Small intestine (tissue), 7 donors: ENCODE results near the gene CRYBG2. TPM values are rescaled to one million over a fixed set of nuclear protein-coding genes. Genes with fewer than 3 reads are reported as not detected.
A peak's percentile ranks its signal among the peaks of the same experiment; 100 is the strongest.

Experiments used
- DNase-seq, 2 donors: peaks; one replicate each; pipeline versions ENCODE4 v3.0.0 to v3.0.0-alpha.2; 2013
- FAIRE-seq: peaks from 2 replicates; lab custom pipeline; 2012; peaks lifted over from hg19 to GRCh38; lab: Jason Lieb, UNC
- H3K27ac ChIP-seq, 3 donors: one replicate each; pipeline ENCODE4 v1.5.1; 2013; ENCODE audit warnings: low read length in 2 of 3, mild to moderate bottlenecking in 2 of 3, control low read depth in 1 of 3, inconsistent platforms in 1 of 3, low read depth in 1 of 3, moderate library complexity in 1 of 3
- H3K27me3 ChIP-seq, 3 donors: one replicate each; pipeline ENCODE4 v1.6.1; 2013; ENCODE audit warnings: low read length in 3 of 3, inconsistent platforms in 1 of 3; ENCODE audit not compliant: control insufficient read depth in 3 of 3, insufficient read depth in 3 of 3
- H3K36me3 ChIP-seq, 3 donors: one replicate each; pipeline ENCODE4 v1.6.1; 2013; ENCODE audit warnings: low read length in 3 of 3, inconsistent platforms in 1 of 3, low read depth in 1 of 3, mild to moderate bottlenecking in 1 of 3, moderate library complexity in 1 of 3; ENCODE audit not compliant: control insufficient read depth in 3 of 3, insufficient read depth in 2 of 3
- H3K4me1 ChIP-seq, 3 donors: one replicate each; pipeline ENCODE4 v1.6.1; 2013; ENCODE audit warnings: low read length in 2 of 3, inconsistent platforms in 1 of 3, low read depth in 1 of 3, mild to moderate bottlenecking in 1 of 3, moderate library complexity in 1 of 3; ENCODE audit not compliant: control insufficient read depth in 3 of 3, insufficient read depth in 2 of 3
- H3K4me3 ChIP-seq, 3 donors: one replicate each; pipeline ENCODE4 v1.5.1; 2013; ENCODE audit warnings: low read length in 3 of 3, control low read depth in 1 of 3, inconsistent platforms in 1 of 3, low read depth in 1 of 3, mild to moderate bottlenecking in 1 of 3, moderate library complexity in 1 of 3
- H3K9me3 ChIP-seq, 2 donors: one replicate each; pipeline ENCODE4 v1.6.1; 2013; ENCODE audit warnings: low read depth in 1 of 2, low read length in 1 of 2; ENCODE audit not compliant: control insufficient read depth in 2 of 2, insufficient read depth in 1 of 2
- WGBS, 3 donors: extraction: QIAGEN DNeasy Blood & Tissue Kit; methylation state at CpG; one replicate each; pipeline ENCODE4 v1.1.7; 2013; 5-methylcytosine and 5-hydroxymethylcytosine counted together
- polyA plus RNA-seq, 4 donors: library from polyadenylated mRNA; stranded (reverse) in 3 of 4; unstranded in 1 of 4; fragments of 200-250 nt in 3 of 4; fragments of 120-200 nt in 1 of 4; gene quantifications; one replicate each; pipeline versions ENCODE4 v1.2.1 to v1.2.3, GENCODE V29; 2013
- donor health status: healthy with polysubstance abuse.
- donor health status: control.
- donor health status: control.
- donor health status: Bipolar disorder and iron deficiency.
- donor health status: healthy.

CRYBG2 gene
- polyA plus RNA-seq, 4 donors = 2.4 to 267 (median 63.7) TPM

DNA sequence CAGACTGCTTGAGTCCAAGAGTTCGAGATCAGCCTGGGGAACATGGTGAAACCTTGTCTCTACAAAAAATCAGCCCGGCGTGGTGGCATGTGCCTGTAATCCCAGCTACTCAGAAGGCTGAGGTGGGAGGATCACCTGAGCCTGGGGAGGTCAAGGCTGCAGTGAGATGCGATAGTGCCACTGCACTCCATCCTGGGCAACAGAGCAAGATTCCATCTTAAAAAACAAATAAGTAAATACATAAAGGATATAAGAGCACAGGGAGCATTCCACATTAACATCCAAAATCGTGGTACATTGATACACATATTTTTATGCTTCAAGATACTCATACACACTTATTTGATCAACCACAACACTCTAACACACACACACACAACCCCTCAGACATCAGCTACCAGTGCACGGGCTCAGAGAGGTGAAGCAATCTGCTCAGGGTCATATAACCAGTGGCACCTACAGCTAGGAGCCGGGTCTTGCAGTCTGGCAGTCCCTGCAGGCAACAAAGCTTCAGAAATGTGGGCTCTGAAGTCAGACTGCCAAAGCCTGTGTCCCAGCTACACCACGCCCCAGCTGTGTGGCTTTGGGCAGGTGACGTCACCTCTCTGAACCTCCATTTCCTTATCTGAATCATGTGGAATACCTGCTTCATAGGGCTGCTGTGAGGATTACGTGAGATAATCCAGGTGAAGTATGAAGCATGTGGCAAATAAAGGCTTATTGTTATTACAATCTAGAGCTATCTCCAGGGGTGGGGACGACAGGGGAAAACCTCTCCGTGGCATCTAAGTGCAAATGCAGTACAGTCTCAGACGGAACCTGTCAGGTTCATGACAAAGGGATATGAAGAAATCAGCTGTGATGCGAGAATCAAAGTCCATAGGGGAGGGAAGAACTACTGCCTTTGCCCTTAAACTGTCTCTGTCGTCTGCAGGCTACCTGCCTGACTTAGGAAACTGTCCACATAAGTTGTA lies 4.8 kb upstream of the CRYBG2 start:
- 25 to 47% (median 30%) methylated on average over 15 of the region's 15 CpGs for WGBS, 3 donors
- H3K27me3 ChIP-seq = peaks cover 0 to 15% (median 5%) of the 10 kb centered on the region in 3 donors
- no peaks in the 10 kb centered on the region for H3K36me3 ChIP-seq
- peak overlapping the region; percentile 73 to 89 (median 88) for H3K27ac ChIP-seq
- no peak overlapping the region for H3K4me3 ChIP-seq
- DNase-seq = peak; percentile 96 to 97
- no peaks in the 10 kb centered on the region for H3K9me3 ChIP-seq
- no peak for FAIRE-seq
- H3K4me1 ChIP-seq = peaks cover 0 to 68% (median 9%) of the 10 kb centered on the region in 3 donors

GRCh38 chr1:26357121-26357602 lies 3.2 kb upstream of the CRYBG2 start:
- no peak overlapping the region for H3K4me3 ChIP-seq
- 19 to 47% (median 42%) methylated on average over 10 of the region's 10 CpGs for WGBS, 3 donors
- peaks cover 0 to 81% (median 9%) of the 10 kb centered on the region in 3 donors for H3K4me1 ChIP-seq
- peak; percentile 86 to 96 for DNase-seq
- FAIRE-seq = no peak
- H3K9me3 ChIP-seq = no peaks in the 10 kb centered on the region
- peaks cover 0 to 15% (median 5%) of the 10 kb centered on the region in 3 donors for H3K27me3 ChIP-seq
- H3K27ac ChIP-seq = peak overlapping the region in 2 of 3 donors; percentile 77 to 89
- no peaks in the 10 kb centered on the region for H3K36me3 ChIP-seq

GRCh38 chr1:26356106-26356505 lies 2.2 kb upstream of the CRYBG2 start:
- Histone ChIP-seq H3K27ac (peak overlapping the region in 1 of 3 donors; percentile 60), H3K4me1 (peaks cover under 1 to 92% (median 9%) of the 10 kb centered on the region in 3 donors), H3K9me3 (no peaks in the 10 kb centered on the region), H3K27me3 (peaks cover 0 to 11% (median 0%) of the 10 kb centered on the region in 3 donors), H3K36me3 (peaks cover 0 to 2% (median 0%) of the 10 kb centered on the region in 3 donors), H3K4me3 (no peak overlapping the region)
- WGBS, 3 donors = 85 to 88% (median 87%) methylated on average over 5 of the region's 5 CpGs
- FAIRE-seq (no peak), DNase-seq (no peak)

DNA sequence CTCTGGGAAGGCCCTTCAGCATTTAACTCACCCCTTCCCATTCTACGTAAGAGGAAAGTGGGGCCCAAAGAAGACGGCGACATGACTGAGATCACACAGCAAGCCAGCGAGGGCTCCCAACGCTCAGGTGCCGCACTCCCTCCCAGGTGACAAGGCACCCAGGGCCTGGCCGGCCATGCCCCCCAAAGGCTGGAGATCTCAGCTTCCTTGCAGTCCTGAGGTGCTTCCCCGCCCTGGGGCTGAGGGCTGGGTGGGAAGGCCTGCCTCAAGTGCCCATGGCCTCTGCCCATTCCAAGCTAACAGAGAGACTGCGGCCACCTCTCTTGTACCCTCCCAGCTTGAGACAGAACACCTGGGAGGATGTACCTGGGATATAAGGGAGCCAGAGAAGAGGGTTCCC lies 1.0 kb upstream of the CRYBG2 start:
- H3K4me3 ChIP-seq = no peak overlapping the region
- peaks cover 7 to 92% (median 9%) of the 10 kb centered on the region in 3 donors for H3K4me1 ChIP-seq
- no peaks in the 10 kb centered on the region for H3K27me3 ChIP-seq
- DNase-seq (no peak), FAIRE-seq (no peak)
- 75 to 90% (median 90%) methylated on average over 9 of the region's 9 CpGs for WGBS, 3 donors
- H3K9me3 ChIP-seq = no peaks in the 10 kb centered on the region
- peaks cover 0 to 2% (median 0%) of the 10 kb centered on the region in 3 donors for H3K36me3 ChIP-seq
- peak overlapping the region in 2 of 3 donors; percentile 87 to 97 for H3K27ac ChIP-seq

GRCh38 chr1:26353210-26353859 lies 595 bp downstream of the CRYBG2 start:
- no peaks in the 10 kb centered on the region for H3K27me3 ChIP-seq
- H3K36me3 ChIP-seq = peaks cover 0 to 5% (median 0%) of the 10 kb centered on the region in 3 donors
- peak overlapping the region; percentile 1 to 97 (median 87) for H3K27ac ChIP-seq
- DNase-seq (peak in 1 of 2 donors; percentile 11), FAIRE-seq (no peak)
- peak overlapping the region in 2 of 3 donors; percentile 31 to 49 for H3K4me3 ChIP-seq
- WGBS, 3 donors = 77 to 83% (median 80%) methylated on average over 4 of the region's 4 CpGs
- no peaks in the 10 kb centered on the region for H3K9me3 ChIP-seq
- peaks cover 7 to 80% (median 9%) of the 10 kb centered on the region in 3 donors for H3K4me1 ChIP-seq

DNA sequence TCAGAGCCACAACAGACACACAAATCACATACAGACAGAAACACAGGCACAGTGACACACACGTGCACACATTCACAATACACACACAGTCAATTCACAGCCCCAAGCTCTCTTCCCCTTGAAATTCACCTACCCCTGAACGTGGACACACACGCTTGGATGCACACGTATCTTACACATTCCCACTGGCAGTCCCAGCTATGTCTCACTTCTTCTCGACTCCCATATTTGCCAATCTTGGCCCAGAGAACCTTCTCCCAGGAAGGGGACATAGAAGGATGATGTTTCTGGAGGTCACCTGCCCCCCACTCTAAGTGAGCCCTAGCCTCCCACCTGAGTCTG lies 1.6 kb downstream of the CRYBG2 start:
- Histone ChIP-seq H3K4me1 (peaks cover 7 to 70% (median 9%) of the 10 kb centered on the region in 3 donors), H3K4me3 (peak overlapping the region in 1 of 3 donors; percentile 49), H3K27ac (peak overlapping the region; percentile 0 to 97 (median 87)), H3K36me3 (peaks cover 0 to 5% (median 0%) of the 10 kb centered on the region in 3 donors), H3K9me3 (no peaks in the 10 kb centered on the region), H3K27me3 (no peaks in the 10 kb centered on the region)
- FAIRE-seq = no peak
- 82 to 88% (median 87%) methylated on average over 5 of the region's 5 CpGs for WGBS, 3 donors
- DNase-seq = peak in 1 of 2 donors; percentile 36

- H3K9me3 ChIP-seq = no peaks in the 10 kb centered on the region
- 56 to 79% (median 71%) methylated on average over 11 to 12 of the region's 12 CpGs for WGBS, 3 donors
- no peak for FAIRE-seq
- H3K36me3 ChIP-seq = peaks cover 0 to 6% (median 1%) of the 10 kb centered on the region in 3 donors
- no peaks in the 10 kb centered on the region for H3K27me3 ChIP-seq
- DNase-seq = peak; percentile 85
- peaks cover 7 to 66% (median 9%) of the 10 kb centered on the region in 3 donors for H3K4me1 ChIP-seq
- peak overlapping the region in 2 of 3 donors; percentile 3 to 49 for H3K4me3 ChIP-seq
- H3K27ac ChIP-seq = peak overlapping the region; percentile 0 to 97 (median 92)
Measured at GRCh38 chr1:26351590-26352337, 2.2 kb downstream of the CRYBG2 start.
